KG1 (cell line): ENCODE data around the gene GRM4.

ENCODE experiments used
- DNase-seq: peaks from one replicate; lab custom pipeline; 2025; lab: John Stamatoyannopoulos, UW

The GRM4 gene

DNA sequence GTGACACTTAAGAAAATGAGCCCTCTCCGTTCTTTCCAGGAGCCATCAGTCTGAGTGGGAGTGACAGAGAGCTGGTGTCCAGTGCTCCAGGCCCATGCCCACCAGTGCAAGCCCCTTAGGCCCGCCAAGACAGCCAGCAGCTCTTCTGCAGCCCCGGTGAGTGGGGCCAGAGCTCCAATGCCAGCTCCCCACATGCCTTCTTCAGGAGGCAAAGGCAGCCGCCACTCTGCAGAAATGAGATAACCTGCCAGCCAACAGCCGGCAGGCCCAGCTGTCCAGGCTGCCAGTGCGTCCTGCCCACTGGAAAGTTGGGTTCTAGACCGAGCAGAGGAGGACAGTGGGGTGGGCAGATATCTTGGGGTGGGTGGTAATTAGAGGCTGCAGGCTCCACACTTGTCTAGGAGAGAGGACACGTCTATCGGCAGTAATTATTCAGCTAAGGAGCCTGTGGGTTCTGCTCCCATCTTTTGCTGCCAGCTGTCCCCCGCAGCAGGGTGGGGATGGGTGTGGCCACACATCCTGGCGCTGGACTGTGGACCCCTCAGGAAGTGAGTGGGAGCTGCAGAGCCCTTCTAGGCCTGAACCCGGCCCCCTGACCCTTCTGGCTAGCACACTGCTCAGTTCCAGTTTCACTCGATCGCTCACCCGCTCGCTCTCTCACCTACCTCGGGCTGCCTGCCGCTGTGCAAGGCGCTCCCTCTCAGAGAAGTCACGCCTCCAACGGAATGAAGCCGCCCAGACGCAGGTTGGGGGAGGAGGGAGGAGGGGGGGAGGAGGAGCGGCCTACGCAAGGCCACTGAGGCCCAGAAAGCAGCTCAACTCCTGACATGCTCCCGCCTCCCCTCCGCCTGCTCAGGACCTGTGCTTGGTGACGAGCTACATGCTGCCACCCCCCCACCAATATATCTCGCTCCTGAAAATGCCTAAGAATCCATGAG lies 3.6 kb downstream of the GRM4 start:
- no peak for DNase-seq

DNA sequence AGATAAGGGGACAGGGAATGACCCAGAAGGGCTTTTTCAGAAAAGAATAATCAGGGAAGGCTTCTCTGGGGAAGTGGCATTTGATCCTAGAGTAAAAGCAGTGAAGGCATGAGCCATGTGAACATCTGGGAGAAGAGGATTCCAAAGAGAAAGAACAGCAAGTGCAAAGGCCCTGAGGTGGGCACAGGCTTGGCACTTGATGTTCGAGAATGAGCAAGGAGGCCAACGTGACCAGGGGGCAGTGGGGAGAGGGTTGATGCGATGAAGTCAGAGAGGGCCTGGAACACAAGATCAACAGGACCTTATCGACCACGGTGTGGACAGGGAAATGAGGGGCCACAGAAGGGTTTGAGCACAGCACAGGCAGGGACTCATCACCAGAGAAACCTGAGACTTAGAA lies 5.8 kb downstream of the GRM4 start:
- no peak for DNase-seq

DNA sequence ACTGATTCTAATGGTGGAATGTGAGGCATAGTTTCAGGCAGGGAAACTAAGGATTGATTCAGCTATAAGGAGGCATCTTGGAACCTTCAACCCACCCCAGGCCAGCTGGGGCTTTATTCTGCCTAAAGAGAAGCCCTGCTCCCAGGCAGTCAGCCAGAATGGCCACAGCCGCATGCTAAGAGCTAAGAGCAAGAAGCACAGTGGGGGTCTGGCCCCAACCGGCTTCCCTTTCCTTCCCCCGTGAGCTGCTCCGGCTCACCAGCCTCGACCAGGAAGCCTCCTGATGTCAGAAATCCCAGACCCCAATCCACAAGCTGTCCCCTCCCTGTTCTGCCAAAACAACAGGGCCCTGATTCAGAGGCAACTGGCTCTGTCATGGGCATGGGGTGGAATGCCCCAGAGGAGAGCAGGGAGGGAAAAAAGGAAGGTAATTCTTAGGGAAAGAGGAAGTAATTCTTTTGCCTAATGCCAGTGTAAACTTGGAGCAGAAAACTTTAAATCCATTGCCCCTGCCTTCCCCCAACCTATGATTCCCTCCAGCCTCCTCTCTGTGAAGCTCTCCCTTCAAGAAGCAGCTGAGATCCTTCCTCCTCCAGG lies 6.9 kb downstream of the GRM4 start:
- no peak for DNase-seq

DNA sequence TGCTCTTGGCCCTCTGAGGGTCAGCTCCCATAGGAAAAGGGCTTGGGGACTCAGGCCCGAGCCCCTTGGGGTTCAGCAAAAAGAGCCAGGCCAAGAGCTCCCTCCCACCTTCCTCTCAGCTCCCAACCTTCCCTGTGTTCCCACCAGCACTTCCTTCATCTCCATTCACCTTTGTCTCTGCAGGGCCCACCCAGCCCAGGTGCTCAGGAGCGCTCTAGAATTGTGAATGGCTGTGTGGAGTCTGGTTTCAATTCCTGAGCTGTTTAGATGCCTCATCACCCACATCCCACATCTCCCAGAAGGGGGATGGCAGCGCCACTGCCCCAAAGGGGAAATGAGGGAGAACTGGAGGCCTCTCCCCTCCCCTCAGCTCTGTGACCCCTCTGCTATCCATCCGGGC lies 7.7 kb downstream of the GRM4 start:
- DNase-seq, result no peak

DNA sequence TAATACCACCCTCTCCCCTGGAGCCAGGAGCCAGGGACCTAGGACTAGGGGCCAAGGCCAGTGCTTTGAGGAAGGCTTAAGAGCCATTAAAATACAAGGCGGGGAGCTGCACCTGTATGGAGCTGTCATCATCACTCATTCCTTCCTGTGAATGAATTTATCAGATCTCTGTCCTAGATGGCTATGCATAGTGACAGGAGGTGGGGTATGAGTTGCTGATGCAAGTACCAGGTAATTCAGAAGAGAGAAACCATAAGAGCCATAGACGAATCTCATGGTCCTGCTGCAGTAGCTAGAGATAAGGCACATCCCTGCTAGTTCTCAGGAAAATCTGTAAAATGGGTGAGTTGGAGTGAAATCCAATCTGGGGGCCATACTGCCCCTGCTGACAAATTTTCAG lies 10.3 kb downstream of the GRM4 start:
- DNase-seq, result no peak

DNA sequence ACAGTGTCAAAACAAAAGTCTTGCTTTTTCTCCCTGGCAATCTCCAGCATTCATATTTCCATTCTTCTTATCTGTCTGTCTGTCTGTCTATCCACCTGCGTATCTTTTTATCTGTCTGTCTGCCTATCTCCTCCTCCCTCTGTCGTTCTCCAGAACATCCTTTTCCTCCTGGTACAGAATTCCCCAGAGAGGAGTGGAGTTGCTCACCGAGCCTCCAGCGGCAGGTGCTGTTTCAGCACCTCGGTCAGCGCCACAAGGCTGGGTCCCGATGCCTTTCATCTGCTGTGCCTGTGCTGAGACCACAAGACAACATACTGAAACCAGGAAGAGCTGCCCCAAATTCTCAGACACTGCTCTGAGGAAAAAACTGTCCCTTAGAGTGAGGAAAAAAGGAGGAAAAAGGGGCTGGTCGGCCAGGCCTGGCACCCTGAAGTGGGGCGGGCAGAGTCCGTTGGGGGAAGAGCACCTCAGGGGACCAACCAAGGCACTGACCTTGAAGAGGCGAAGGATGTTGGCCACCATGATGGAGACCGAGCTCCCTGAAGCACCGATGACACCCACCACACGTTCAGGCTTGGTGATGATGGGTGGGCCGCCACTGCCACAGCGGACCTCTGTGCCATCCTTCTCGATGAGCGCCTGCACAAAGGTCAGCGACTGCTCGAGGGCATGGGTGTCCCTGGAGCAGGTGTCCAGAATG lies 13.3 kb downstream of the GRM4 start:
- no peak for DNase-seq

DNA sequence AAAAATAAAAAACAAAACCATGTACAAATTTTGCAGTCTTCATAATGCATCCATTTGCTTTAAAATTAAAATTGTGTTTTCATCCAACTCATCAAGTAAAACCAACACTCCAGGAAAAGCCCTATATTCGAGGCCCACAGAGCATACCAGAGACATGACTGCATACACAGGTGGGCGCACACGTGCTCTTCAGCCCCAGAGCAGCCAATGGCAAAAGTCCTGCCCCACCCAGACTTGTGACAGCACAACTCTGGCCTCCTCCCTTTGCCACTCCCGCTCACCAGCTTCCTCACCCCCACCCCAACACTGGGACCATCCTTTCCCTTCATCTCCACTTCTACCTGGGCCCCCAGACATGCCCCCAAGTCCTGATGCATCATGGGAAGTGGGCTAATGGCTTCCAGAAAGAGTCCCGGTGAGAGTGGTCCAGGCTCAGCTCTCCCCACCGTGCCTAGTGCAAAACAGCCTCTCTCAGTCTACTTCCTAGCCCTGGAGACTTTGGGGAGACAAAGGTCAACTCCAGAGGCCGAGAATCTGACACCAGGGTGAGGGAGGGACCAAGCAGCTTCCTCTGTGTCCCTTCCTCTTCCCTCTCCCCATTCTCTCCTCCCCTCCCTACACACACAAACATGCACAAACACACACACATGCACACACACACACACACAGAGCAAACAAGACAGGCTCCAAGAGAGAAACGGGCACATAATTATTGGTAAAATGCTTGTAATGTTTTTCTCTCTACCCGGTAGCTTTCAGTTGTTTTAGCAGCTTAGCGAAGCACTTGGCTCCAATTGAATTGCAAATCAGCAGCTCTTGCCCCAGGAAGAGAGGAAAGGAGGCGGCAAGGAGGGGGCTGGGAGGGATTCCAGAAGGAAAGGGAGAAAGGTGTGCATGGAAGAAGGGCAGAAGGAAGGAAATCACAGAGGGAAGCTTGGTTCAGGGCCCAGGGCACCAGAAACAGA lies 14.3 kb downstream of the GRM4 start:
- DNase-seq, result no peak

DNA sequence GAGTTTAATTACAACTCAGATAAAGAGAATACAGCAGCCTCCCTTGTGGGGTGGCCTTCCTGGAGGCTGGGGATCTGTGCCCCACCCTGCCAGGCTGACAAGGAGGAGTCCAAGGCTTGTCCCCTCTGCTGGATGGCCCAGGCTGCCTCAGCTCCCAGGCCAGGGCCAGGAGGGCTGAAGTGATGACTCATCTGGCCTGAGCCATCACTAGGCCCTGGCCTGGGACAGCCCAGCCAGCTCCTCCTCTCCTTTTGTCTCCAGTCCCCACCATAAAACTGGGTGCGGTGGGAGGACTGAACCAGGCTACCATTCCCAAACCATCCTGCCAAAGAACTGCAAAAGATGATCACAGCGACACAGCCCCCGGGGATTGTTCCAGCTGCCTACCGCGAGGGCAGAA lies 15.0 kb downstream of the GRM4 start:
- no peak for DNase-seq

DNA sequence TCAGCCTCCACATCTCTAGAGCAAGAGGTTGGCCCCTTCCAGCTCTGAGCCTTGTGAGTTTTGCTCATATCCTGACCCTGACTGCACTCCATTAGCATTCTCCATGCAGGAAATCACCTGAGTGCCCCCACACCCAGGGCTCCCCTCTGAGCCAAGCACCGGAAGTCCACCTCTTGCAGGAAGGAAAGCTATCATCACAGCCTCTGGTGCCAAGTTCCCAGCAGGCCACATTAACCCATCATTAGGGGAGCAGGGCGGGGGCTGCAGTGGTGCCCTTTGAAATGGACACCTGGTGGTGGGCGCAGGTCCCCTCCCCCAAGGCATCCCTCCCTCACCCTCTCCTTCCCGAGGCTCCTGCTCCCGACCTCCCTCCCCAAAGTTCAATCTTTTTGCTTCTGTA lies 16.1 kb downstream of the GRM4 start:
- DNase-seq, result no peak

DNA sequence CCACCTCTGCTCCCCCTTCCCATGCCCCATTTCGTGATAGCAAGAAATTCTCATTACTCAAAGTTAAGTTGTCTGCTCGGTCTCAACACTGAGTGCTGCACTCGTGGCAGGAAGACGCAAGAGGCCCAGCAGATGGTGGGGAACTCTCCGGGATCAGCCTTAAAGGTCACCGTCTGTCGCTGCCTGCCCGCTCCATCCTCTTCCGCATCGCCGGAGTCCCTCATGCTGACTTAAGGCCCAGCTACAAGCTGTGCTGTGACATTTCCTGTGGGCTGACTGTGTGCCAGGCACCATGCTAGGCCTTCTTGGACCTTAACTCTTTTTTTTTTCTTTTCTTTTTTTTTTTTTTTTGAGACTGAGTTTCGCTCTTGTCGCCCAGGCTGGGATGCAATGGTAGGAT lies 17.8 kb downstream of the GRM4 start:
- DNase-seq, result no peak

DNA sequence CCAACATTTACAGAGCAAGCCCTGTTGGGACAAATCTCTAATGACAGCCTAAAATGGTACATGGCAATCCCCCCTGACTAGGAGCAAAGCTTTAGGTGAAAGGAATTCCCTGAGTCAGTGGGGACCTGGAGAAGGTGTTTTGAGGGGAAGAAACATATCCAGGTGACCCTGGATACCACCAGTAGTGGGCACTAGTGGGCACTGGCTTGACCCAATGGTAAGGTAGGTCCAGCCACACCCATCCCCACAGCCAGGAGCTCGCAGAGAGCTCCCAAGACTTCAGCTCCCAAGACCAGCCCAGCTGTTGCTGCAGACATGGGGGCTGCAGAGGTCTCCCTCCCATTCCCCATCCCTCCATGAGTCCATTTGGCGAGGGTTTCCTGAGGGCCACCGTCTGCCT lies 19.5 kb downstream of the GRM4 start:
- no peak for DNase-seq

DNA sequence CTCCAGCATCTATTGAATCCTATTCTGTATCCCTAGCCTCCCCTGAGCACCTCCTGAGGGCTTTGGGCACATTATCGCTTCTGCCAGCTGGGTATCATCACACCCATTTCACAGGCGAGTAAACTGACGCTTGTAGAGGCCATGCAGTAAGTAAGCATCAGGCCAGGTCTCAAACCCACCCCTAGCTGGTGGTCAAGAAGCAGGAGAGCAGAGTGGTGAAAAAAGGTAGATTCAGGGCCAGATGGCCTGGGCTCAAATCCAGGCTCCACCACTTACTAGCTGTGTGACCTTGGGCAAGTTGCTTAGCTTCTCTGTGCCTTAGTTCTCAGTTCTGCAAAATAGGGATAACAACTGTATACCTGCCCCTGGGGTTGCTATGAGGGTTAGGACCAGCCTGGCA lies 19.9 kb downstream of the GRM4 start:
- no peak for DNase-seq

DNA sequence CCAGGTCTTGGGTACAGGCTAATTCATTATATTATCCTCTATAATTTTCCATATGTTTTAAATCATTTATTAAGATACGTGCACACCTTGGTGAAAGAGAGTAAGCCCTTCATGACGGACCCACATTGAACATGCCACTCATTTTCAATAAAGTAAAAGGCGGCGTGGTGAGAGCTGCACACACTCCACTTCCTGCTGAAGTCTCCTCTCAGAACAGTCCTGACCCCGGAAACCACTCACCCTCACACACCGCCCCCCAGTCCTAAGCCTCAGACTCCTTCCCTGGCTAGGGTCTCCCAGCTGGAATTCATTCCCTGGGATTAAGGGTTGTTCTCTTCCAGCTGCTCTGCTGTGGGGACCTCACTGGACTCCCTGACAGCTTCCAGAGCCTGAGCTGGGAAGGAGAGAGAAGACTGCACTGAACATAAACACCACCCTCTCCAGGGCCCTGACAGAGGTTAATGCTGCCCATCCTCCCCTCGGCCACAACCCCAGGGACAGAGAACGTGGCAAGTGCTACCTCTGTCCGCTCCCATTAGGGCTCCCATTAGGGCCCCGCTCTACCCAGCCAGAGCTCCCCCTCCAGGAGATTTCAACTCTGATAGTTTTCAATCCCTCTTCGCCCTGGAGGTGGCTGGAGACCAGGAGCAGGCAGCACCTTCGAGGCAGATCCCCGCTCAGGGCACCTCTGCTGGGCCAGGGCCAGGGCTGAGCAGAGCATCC lies 24.8 kb downstream of the GRM4 start:
- no peak for DNase-seq

DNA sequence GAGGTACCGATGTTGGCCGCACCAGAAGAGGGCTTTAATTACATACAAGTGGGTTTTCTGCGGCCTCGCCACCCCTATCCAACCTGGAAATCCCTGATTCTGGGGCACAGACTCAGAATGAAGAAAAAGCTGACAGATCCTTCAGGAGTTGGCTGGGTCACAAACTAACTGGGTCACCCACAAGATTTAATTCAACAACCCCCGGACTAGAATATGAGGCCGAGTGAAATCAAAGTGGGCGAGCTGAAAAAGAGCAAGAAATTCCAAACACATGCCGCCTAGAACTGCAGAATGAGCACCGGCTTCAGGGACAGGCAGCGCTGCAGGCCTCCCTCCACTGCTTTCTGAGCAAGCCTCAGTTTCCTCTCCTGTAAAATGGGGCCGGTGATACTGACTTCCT lies 30.0 kb downstream of the GRM4 start:
- no peak for DNase-seq

DNA sequence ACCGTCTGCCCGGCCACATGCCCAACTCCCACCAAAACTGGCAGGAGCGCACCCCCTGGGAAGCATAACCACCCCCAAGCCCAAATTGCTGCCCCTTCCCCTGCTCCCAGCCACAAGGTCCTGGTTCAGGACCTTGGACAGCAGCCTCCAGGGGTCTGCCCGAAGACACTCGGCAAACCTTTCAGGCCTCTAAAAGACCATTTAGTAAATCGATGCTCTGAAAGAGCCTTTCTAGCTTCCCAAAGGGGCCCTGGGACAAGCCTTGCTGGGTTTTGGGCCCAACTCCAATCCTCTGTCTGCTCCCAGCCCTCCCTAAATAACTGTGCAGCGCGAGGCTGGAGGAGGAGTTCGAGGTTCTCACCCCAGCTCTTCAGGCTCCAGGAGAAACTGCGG lies 30.5 kb downstream of the GRM4 start:
- no peak for DNase-seq

DNA sequence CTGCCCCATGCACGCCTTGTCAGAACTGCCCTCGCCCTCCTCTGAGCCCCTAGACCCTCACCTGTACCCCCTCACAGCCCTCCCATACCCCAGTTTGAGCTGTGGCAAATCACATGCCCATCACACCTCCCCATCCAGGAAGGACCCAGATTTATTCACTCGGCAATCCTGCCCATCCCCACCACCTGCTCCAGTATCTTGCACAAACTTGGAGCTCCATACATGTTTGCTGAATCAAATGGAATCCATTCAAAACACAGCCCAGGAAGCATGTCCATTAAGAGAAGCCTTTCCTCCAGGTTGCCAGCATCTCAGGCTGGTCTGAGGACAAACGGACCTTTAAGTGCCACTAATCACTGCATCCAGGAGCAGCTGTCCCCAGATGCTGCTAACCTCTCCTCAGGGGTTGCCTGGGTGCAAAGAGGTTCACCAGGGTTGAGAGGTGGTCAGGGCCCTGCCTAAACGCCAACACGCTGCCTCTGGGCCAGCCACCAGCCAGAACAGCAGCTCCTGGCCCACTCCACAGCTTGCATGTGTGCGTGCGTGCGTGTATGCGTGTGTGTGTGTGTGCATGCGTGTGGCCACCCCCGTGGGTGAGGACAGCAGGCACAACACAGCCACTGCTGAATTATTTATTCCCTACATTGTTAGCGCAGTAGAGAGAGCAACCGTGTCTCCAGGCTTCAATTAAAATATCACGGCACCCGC lies 31.0 kb downstream of the GRM4 start:
- no peak for DNase-seq

DNA sequence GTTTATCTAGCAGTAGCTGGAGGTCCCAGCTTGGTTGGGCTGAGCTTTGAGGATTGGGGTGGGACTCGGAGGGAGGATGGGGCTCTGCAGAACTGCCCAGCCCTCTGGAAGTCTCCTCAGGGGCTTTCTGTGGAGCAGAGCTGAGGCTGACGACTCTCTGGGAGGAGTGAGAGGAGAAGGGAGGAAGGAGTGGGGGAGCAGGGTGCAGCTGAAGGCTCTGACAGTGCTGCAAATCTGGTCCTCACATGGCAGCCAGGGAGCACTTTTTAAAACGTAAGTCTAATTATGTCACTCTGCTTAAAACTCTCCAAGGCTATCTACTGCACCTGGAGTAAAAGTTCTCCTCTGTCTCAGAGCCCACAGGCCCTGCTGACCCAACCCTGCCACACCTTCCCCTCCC lies 32.4 kb downstream of the GRM4 start:
- no peak for DNase-seq

DNA sequence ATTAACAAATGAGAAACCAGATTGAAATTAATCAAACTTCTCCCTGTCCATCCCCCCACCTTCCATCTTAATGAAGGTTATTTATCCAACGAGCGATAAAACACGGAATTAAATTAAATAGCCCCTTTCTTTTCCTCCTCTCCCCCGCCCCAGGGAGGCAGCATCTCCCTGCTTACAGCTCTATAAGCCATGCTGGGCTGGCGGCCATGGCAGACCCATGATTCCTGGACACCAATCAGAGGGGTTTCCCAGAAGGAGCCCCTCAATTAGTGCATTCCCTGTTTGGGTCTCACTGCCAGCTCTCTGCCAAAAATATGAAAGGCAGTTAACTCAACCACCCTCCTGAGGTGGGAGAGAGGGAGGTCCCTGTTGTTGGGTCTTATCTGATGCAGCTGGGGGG lies 33.8 kb downstream of the GRM4 start:
- no peak for DNase-seq

DNA sequence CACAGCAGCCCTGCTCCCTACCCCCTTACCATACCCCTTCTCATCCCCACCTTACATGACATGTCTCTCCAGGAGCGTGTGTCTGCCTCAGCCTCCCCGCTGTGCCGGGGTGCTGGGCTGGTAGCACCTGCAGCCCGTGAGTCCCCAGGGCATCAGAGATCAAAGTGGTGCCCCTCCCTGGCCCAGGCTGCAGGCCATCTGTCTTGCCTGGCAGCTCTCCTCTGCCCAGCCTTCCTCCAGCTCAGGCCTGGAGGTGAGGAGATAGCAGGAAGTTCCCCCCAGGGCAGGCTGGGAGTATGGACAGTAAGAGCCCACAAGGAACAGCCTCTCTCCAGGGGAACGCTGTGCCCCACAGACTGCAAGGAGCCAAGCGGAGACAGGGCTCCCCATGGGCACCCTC lies 35.3 kb downstream of the GRM4 start:
- DNase-seq, result no peak

DNA sequence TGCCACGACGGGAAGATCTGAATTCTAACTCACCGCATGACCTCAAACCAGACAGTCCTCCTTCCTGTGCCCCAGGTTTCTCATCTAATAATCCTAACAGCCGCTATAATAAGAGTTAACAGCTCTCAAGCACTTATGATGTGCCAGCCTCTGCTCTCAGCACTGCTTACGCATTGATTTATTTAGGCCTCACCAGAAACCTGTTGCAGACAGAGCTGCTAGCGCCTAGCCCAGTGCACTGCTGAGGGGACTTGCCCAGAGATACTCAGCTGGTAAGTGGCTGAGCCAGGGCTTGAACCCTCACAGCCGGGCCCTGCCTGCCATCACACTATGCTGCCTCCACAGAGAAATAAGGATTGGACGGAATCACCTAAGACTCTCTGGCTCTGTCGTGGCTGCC lies 37.7 kb downstream of the GRM4 start:
- no peak for DNase-seq

DNA sequence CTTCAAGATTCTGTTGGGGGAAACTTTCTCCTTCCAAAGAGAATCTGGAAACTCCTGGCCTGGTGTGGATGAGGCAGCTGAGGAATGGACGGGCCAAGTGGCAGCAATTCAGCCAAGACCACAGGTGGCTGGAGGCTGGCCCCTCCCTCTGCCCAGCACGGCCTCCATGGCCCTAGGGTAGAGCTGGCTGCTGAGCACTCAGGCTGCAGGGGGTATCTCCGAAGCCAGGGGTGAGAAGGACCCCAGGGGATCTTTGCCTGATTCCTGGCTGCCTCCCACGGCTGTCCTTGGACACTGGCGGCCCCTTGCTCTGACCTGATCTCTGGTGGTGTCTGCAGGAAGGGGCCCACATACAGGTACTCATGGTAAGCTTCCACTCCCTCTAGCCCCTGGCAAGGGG lies 39.0 kb downstream of the GRM4 start:
- no peak for DNase-seq
